ENCODE data around the gene GBF1. TPM values are rescaled to one million over a fixed set of nuclear protein-coding genes. Genes with fewer than 3 reads are reported as not detected.

The GBF1 gene
- total RNA-seq, 3 donors from 2014 or later: 51.9 to 67.8 (median 62.9) TPM

GRCh38 chr10:102341038-102341688 is 95.8 kb downstream of the GBF1 start:
- Histone ChIP-seq H3K4me3 (no peak overlapping the region), H3K4me1 (ENCODE audit: low read depth) (no peaks in the 10 kb centered on the region), H3K9me3 (no peaks in the 10 kb centered on the region), H3K36me3 (ENCODE audit: low read depth) (no peaks in the 10 kb centered on the region)
- no peak for DNase-seq
- intact Hi-C loops (cut with DNase I, micrococcal nuclease): no loop called here
- TF ChIP-seq CTCF (IDR thresholded peaks at IDR 0.05): no peak
- no peak for ATAC-seq

- H3K4me1 ChIP-seq (ENCODE audit: low read depth): no peaks in the 10 kb centered on the region
- no peaks in the 10 kb centered on the region for H3K36me3 ChIP-seq (ENCODE audit: low read depth)
- no peak for TF ChIP-seq CTCF (IDR thresholded peaks at IDR 0.05)
- H3K4me3 ChIP-seq: no peak overlapping the region
- no peaks in the 10 kb centered on the region for H3K9me3 ChIP-seq
- intact Hi-C loops (cut with DNase I, micrococcal nuclease): no loop called here
- DNase-seq (no peak), ATAC-seq (no peak)
Observed at GRCh38 chr10:102342458-102342857, 97.1 kb downstream of the GBF1 start.

- DNase-seq (no peak), ATAC-seq (no peak)
- H3K4me3 ChIP-seq: no peak overlapping the region
- H3K36me3 ChIP-seq (ENCODE audit: low read depth): no peaks in the 10 kb centered on the region
- intact Hi-C loops (cut with DNase I, micrococcal nuclease): no loop called here
- H3K9me3 ChIP-seq: no peaks in the 10 kb centered on the region
- H3K4me1 ChIP-seq (ENCODE audit: low read depth): no peaks in the 10 kb centered on the region
- TF ChIP-seq CTCF (IDR thresholded peaks at IDR 0.05): no peak
Observed at GRCh38 chr10:102342958-102343357, 97.6 kb downstream of the GBF1 start.

GRCh38 chr10:102344067-102344466 is 98.7 kb downstream of the GBF1 start:
- no peak overlapping the region for H3K4me3 ChIP-seq
- no peaks in the 10 kb centered on the region for H3K36me3 ChIP-seq (ENCODE audit: low read depth)
- H3K4me1 ChIP-seq (ENCODE audit: low read depth): no peaks in the 10 kb centered on the region
- no peaks in the 10 kb centered on the region for H3K9me3 ChIP-seq
- no peak for DNase-seq
- no peak for ATAC-seq
- TF ChIP-seq CTCF (IDR thresholded peaks at IDR 0.05): no peak
- intact Hi-C loops (cut with DNase I, micrococcal nuclease): no loop called here

GRCh38 chr10:102347236-102347828 is 102.0 kb downstream of the GBF1 start:
- Histone ChIP-seq H3K9me3 (no peaks in the 10 kb centered on the region), H3K4me3 (no peak overlapping the region), H3K36me3 (ENCODE audit: low read depth) (no peaks in the 10 kb centered on the region), H3K4me1 (ENCODE audit: low read depth) (no peaks in the 10 kb centered on the region)
- peak; percentile 67 for ATAC-seq
- DNase-seq: peak in 2 of 3 donors; percentile 34 to 43
- intact Hi-C loops (cut with DNase I, micrococcal nuclease): no loop called here
- no peak for TF ChIP-seq CTCF (IDR thresholded peaks at IDR 0.05)
